Fibroblast of pulmonary artery (primary cell): ENCODE data around the gene CLTRN.
"Not testable (repeated sequence)": the region's sequence is repeated elsewhere in the genome, so short reads cannot be mapped to it uniquely, and the experiment has no call there.

ENCODE experiments used
- DNase-seq: peaks from one replicate; pipeline ENCODE4 v3.0.0-alpha.2; 2010; ENCODE audit warnings: low read depth
- H3K4me3 ChIP-seq: replicated peaks from 2 replicates; pipeline ENCODE4 v1.5.1; 2011; ENCODE audit warnings: low read depth, mild to moderate bottlenecking, control low read depth, low read length, moderate library complexity
- TF ChIP-seq, protein P1 (sequence below): IDR thresholded peaks from 2 replicates; pipeline ENCODE4 v1.5.1; 2011; ENCODE audit warnings: mild to moderate bottlenecking, control low read depth, low read length, inconsistent platforms; ENCODE audit errors: missing control alignments

The CLTRN gene

GRCh38 chrX:15674841-15675489 is 10.4 kb upstream of the CLTRN start:
- H3K4me3 ChIP-seq: peak overlapping the region; percentile 84
- DNase-seq: peak; percentile 94
- TF ChIP-seq, protein P1, sequence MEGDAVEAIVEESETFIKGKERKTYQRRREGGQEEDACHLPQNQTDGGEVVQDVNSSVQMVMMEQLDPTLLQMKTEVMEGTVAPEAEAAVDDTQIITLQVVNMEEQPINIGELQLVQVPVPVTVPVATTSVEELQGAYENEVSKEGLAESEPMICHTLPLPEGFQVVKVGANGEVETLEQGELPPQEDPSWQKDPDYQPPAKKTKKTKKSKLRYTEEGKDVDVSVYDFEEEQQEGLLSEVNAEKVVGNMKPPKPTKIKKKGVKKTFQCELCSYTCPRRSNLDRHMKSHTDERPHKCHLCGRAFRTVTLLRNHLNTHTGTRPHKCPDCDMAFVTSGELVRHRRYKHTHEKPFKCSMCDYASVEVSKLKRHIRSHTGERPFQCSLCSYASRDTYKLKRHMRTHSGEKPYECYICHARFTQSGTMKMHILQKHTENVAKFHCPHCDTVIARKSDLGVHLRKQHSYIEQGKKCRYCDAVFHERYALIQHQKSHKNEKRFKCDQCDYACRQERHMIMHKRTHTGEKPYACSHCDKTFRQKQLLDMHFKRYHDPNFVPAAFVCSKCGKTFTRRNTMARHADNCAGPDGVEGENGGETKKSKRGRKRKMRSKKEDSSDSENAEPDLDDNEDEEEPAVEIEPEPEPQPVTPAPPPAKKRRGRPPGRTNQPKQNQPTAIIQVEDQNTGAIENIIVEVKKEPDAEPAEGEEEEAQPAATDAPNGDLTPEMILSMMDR: no peak

DNA sequence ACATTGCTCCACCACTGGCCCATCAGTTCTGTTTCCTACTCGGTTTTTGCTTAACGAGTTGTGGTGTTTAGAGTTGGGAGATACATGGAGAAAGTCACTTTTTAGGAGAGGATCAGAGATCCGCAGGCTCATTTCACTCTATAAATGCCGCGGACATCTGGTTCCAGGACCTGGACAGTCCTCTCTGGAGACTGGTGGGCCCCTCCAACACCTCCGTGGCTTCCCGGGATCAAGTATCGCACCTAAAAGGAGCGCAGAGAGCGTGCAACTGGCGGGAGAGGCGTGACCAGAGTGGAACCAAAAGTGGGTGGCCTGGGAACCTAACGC is 9.9 kb upstream of the CLTRN start:
- TF ChIP-seq, protein P1: no peak
- DNase-seq: no peak
- peak overlapping the region; percentile 84 for H3K4me3 ChIP-seq

GRCh38 chrX:15673970-15674369 is 9.4 kb upstream of the CLTRN start:
- TF ChIP-seq, protein P1: no peak
- peak overlapping the region; percentile 84 for H3K4me3 ChIP-seq
- DNase-seq: no peak

DNA sequence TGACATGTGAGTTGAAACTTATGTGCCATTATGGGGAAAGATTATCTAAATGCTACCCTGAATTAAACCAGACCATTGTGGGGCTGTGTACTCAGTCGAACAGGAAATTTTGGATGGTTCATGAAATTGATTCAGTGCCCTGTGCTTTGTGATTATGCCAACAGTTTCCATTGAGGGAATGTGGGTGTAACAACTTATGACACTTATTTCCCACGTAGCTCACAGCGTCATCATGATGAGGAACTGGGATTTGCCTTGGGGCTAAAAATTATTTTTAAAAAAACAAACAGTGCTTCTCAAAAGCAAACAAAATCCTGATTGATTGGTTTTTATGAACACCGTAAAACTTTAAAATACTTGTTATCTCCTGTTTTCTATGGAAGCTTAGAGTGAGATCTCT is 8.3 kb upstream of the CLTRN start:
- TF ChIP-seq, protein P1: no peak
- H3K4me3 ChIP-seq: no peak overlapping the region
- no peak for DNase-seq

- H3K4me3 ChIP-seq: no peak overlapping the region
- no peak for DNase-seq
- TF ChIP-seq, protein P1: no peak
Observed at GRCh38 chrX:15663439-15663838, 1.2 kb downstream of the CLTRN start.

GRCh38 chrX:15654804-15655203 is 9.8 kb downstream of the CLTRN start:
- H3K4me3 ChIP-seq, DNase-seq: not testable (repeated sequence)

DNA sequence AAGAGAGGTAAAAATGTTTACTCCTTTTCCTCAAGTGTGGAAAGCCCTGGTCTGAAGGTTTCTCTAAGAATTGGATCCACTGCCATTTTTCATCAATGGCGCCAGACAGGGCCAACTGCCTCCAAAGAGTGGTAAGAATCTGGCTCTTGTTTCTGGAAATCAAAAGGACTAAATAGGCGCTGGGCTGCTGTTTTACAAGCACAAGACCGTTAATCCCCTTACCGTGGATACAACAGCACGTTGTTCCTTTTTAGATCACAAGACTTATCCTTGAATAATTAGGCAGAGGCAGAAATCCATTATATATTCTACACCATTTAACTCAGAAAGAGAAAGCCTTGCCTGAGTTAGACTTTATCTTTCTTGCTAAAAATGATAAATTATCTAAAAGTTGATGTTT is 10.6 kb downstream of the CLTRN start:
- DNase-seq: no peak
- no peak overlapping the region for H3K4me3 ChIP-seq
- TF ChIP-seq, protein P1: no peak

DNA sequence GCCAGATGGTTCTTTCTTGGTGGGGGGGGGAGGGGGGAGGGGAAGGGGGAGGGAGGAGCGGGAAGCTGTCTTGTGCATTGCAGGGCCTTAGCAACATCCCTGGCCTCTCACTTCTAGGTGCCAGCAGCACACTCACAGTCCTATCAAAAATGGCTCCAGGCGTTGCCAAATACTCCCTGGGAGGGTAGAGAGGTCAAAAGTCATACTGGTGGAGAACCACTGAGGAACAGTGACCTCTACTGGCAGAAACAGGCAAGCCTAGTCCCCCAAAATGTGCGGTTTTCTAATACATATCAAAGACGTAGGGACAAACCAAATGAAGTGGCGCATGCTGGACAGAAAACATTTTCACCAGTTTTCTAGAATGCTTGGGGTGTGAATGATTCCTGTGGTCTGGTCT is 17.1 kb downstream of the CLTRN start:
- not testable (repeated sequence) for DNase-seq, H3K4me3 ChIP-seq
